ENCODE data around the gene SLFN11.

GRCh38 chr17:35322749-35323148 is 50.7 kb downstream of the SLFN11 start:
- no peak for TF ChIP-seq POLR2AphosphoS5 (IDR thresholded peaks at IDR 0.05)
- TF ChIP-seq POLR2A (IDR thresholded peaks at IDR 0.05), result no peak
- no peak for TF ChIP-seq CTCF (IDR thresholded peaks at IDR 0.05)
